BJ (cell line): Measurements from ENCODE around the gene MIF4GD. TPM values are rescaled to one million over a fixed set of nuclear protein-coding genes. Genes with fewer than 3 reads are reported as not detected.
A peak's percentile ranks its signal among the peaks of the same experiment; 100 is the strongest.
"Not testable (repeated sequence)": the region's sequence is repeated elsewhere in the genome, so short reads cannot be mapped to it uniquely, and the experiment has no call there.

Source experiments
- CTCF ChIA-PET: fragments of 350-600 bp; formaldehyde crosslinking; extraction: SDS; loops from one replicate; lab custom pipeline; 2021; ENCODE audit warnings: antibody characterized with exemption, inconsistent platforms; lab: Yijun Ruan, JAX
- POLR2A ChIA-PET: fragments of 300-600 bp; sonication (Branson Sonifier 250); formaldehyde crosslinking; extraction: SDS; loops from one replicate; lab custom pipeline; 2021; ENCODE audit warnings: antibody characterized with exemption; lab: Charles Lee
- DNase-seq: peaks from one replicate; pipeline ENCODE4 v3.0.0-alpha.2; 2011; ENCODE audit warnings: low read depth
- H3K27me3 ChIP-seq: 2 replicates; pipeline ENCODE4 v1.6.0; 2011; ENCODE audit warnings: low read length; ENCODE audit not compliant: control insufficient read depth, insufficient read depth
- H3K36me3 ChIP-seq: 2 replicates; pipeline ENCODE4 v1.5.1; 2011; ENCODE audit warnings: low read length; ENCODE audit not compliant: control insufficient read depth, insufficient read depth
- H3K4me3 ChIP-seq: 2 replicates; pipeline ENCODE4 v1.5.1; 2011; ENCODE audit warnings: low read depth, mild to moderate bottlenecking, control low read depth, low read length
- polyA plus RNA-seq: library from polyadenylated mRNA; depleted of rRNA; stranded (reverse); fragments of >200 nt; gene quantifications from 2 replicates; pipeline ENCODE4 v1.2.3, GENCODE V29; 2011
- TF ChIP-seq, protein P1 (sequence below): IDR thresholded peaks from 2 replicates; pipeline ENCODE4 v1.5.1; 2011; ENCODE audit warnings: low read depth, mild to moderate bottlenecking, control low read depth, inconsistent platforms, low read length, moderate library complexity; ENCODE audit not compliant: insufficient read depth

The MIF4GD gene
- polyA plus RNA-seq, 1 experiment: 29.0 TPM

DNA sequence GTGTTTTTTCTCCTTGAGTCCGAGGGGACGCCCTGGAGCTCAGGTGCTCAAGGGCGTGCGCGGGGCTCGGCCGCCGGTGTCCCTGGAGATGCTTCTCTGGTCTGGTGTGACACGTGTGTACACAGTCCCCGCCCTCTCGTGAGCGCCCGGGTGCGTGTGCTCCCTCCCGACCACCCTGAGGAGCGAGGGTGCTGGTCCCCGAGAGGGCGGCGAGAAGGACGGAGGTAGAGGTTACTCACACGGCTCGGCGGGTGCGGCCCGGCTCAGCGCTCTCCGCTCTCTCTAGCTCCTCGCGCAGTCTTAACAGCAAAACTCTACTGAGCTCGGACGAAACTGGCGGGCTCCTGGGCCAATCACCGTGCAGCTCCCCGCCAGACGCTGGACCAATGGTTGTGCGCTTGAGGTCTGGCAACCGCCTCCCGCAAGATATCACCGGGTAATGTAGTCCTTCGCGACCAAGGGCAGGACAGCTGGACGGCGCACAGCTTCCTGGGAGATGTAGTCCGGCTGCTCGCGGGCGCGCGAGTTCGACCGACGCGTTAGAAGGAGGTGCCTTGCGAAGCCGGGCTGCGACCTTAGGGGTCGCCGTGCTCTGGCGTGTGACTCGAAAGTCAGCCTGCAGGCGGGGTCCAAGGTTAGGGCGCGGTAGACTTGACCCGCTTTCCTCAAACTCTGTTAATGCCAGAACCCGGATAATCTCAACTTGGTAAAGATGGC lies 18.2 kb upstream of the MIF4GD start, which contains the start of gene SLC25A19:
TSS of gene SLC25A19 (minus strand) at position 319 of the 717 bp plus-strand sequence. CDS start 2,669 bp downstream, outside the sequence.
- Histone ChIP-seq H3K36me3 (peaks cover 2% of the 10 kb centered on the region; the same call in 1 of the 2 replicates), H3K27me3 (no peaks in the 10 kb centered on the region), H3K4me3 (peak within 1 kb of the TSS; percentile 95)
- peak; percentile 98 for DNase-seq
- CTCF ChIA-PET: interaction anchor here (0.8 to 1.7 kb wide), 12 partner anchors 11 to 223 kb away, joined by 3 to 11 read pairs (median 4); partner anchors contain the start of genes GGA3, MIF4GD and MRPS7
- TF ChIP-seq, protein P1, sequence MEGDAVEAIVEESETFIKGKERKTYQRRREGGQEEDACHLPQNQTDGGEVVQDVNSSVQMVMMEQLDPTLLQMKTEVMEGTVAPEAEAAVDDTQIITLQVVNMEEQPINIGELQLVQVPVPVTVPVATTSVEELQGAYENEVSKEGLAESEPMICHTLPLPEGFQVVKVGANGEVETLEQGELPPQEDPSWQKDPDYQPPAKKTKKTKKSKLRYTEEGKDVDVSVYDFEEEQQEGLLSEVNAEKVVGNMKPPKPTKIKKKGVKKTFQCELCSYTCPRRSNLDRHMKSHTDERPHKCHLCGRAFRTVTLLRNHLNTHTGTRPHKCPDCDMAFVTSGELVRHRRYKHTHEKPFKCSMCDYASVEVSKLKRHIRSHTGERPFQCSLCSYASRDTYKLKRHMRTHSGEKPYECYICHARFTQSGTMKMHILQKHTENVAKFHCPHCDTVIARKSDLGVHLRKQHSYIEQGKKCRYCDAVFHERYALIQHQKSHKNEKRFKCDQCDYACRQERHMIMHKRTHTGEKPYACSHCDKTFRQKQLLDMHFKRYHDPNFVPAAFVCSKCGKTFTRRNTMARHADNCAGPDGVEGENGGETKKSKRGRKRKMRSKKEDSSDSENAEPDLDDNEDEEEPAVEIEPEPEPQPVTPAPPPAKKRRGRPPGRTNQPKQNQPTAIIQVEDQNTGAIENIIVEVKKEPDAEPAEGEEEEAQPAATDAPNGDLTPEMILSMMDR: peak; percentile 22
- POLR2A ChIA-PET: interaction anchor here (0.5 to 1.4 kb wide), 4 partner anchors 18 to 227 kb away, joined by 4 to 9 read pairs (median 7); partner anchors contain the start of genes GRB2 and MIF4GD

DNA sequence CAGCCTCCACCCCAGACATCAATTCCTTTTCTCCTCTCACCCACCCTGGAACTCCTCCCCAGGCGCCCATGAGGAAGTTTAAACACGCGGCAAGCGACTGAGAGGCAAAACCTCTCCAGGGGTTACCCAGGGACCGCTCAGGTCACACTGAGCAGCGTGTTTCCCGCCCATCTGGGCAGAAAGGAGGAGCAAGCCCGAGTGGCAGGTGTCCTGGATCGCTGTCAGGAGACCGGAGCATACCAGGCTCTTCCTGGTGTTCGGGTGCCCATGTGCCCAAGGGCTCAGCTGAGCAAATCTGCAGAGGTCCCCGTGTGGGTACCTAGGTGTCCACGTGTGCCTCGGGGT lies 17.7 kb upstream of the MIF4GD start:
- DNase-seq: no peak
- ChIA-PET POLR2A (interaction anchor here (0.5 to 1.4 kb wide), 3 partner anchors 18 to 228 kb away, joined by 5 to 9 read pairs (median 9); partner anchors contain the start of gene MIF4GD), CTCF (interaction anchor here (0.8 to 1.7 kb wide), 11 partner anchors 11 to 224 kb away, joined by 3 to 11 read pairs (median 4); partner anchors contain the start of genes GGA3, MIF4GD and MRPS7)
- no peaks in the 10 kb centered on the region for H3K27me3 ChIP-seq
- TF ChIP-seq, protein P1: no peak
- H3K36me3 ChIP-seq: peaks cover 2% of the 10 kb centered on the region; the same call in 1 of the 2 replicates
- peak overlapping the region; percentile 95 for H3K4me3 ChIP-seq

DNA sequence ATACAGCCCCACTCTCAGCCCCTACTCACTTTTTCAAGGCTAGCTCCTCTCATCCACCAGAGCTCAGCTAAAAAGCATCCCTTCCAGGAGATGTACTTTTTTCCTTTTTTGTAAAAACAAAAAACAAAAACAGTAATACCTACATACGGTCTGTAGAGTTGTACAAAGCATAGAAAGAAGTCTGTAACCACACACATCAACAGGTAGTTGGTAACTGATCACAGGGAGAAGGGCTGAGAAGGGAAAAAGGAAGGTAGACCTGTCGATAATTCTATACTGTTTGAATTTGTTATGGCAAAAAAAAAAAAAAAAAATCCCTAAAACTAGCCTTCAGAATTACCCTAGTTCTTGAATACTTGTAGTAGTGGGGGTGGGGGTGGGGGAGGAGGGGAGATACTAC lies 17.3 kb upstream of the MIF4GD start:
- H3K36me3 ChIP-seq: peaks cover 2% of the 10 kb centered on the region; the same call in 1 of the 2 replicates
- no peaks in the 10 kb centered on the region for H3K27me3 ChIP-seq
- ChIA-PET POLR2A (no interaction called here), CTCF (interaction anchor here (1.5 to 1.7 kb wide), 3 partner anchors 11 to 124 kb away, joined by 6 to 11 read pairs (median 6); no protein-coding TSS in a partner anchor)
- TF ChIP-seq, protein P1: no peak
- no peak for DNase-seq
- peak overlapping the region; percentile 95 for H3K4me3 ChIP-seq

DNA sequence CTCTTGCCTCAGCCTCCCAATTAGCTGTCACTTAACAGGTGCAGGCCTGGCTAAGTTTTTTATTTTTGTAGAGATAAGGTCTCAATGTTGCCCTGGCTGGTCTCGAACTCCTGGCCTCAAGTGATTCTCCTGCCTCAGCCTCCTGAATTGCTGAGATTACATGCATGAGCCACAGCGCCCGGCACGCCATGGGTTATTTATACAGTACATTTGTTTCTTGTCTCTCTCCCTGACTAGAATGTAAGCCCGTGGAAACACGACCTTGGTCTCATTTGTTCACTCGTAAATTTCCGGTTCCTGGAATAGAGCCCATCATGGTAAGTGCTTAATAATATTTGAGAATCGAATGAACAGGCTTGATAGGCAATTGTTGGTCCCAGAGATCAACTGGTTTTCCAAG lies 16.2 kb upstream of the MIF4GD start:
- peaks cover 2% of the 10 kb centered on the region; the same call in 1 of the 2 replicates for H3K36me3 ChIP-seq
- POLR2A ChIA-PET: no interaction called here
- H3K27me3 ChIP-seq: no peaks in the 10 kb centered on the region
- TF ChIP-seq, protein P1: no peak
- CTCF ChIA-PET: interaction anchor here (1.3 kb wide), 1 partner anchor 9 kb away, joined by 3 read pairs; no protein-coding TSS in a partner anchor
- no peak overlapping the region for H3K4me3 ChIP-seq
- no peak for DNase-seq

DNA sequence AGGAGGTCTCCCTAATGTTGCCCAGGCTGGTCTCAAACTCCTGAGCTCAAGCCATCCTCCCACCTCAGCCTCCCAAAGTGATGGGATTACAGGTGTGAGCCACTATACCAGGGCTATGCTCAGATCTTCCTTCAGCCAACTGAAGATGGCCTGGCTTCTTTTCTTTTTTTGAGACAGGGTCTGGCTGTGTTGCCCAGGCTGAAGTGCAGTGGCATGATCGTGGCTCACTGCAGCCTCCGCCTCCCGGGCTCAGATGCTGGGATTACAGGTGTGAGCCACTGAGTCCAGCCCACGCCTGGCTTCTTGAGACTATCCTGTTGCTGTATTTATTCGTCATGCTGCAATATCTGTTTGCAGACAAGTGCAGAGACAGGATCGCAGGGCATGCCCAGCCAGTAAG lies 14.1 kb upstream of the MIF4GD start:
- H3K36me3 ChIP-seq: peaks cover 2% of the 10 kb centered on the region; the same call in 1 of the 2 replicates
- no peak for DNase-seq
- no peaks in the 10 kb centered on the region for H3K27me3 ChIP-seq
- TF ChIP-seq, protein P1: no peak
- ChIA-PET CTCF (interaction anchor here (0.9 to 2.8 kb wide), 2 partner anchors 12 to 15 kb away, joined by 4 to 8 read pairs; partner anchors contain the start of gene MIF4GD), POLR2A (no interaction called here)
- H3K4me3 ChIP-seq: no peak overlapping the region

GRCh38 chr17:75280189-75280588 lies 9.2 kb upstream of the MIF4GD start:
- H3K27me3 ChIP-seq, POLR2A ChIA-PET, DNase-seq, H3K4me3 ChIP-seq, H3K36me3 ChIP-seq: not testable (repeated sequence)
- CTCF ChIA-PET: interaction anchor here (2.0 kb wide), 1 partner anchor 9 kb away, joined by 8 read pairs; the partner anchor contains the start of gene MIF4GD
